KBM-7 (cell line): ENCODE results near the gene ACOT7.
"Not testable (repeated sequence)": the region's sequence is repeated elsewhere in the genome, so short reads cannot be mapped to it uniquely, and the experiment has no call there.

Experiments used
- DNase-seq: peaks from one replicate; pipeline ENCODE4 v3.0.0-alpha.2; 2015
- in situ Hi-C: fragments of 300-500 bp; cut with MboI; formaldehyde crosslinking; loops from 2 replicates; pipeline ENCODE4 v1.14.3; 2020; ENCODE audit warnings: low sequenced_read_pairs, low pct_unique_long_range_greater_than_20kb, mixed read lengths

The ACOT7 gene, protein sequence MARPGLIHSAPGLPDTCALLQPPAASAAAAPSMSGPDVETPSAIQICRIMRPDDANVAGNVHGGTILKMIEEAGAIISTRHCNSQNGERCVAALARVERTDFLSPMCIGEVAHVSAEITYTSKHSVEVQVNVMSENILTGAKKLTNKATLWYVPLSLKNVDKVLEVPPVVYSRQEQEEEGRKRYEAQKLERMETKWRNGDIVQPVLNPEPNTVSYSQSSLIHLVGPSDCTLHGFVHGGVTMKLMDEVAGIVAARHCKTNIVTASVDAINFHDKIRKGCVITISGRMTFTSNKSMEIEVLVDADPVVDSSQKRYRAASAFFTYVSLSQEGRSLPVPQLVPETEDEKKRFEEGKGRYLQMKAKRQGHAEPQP

DNA sequence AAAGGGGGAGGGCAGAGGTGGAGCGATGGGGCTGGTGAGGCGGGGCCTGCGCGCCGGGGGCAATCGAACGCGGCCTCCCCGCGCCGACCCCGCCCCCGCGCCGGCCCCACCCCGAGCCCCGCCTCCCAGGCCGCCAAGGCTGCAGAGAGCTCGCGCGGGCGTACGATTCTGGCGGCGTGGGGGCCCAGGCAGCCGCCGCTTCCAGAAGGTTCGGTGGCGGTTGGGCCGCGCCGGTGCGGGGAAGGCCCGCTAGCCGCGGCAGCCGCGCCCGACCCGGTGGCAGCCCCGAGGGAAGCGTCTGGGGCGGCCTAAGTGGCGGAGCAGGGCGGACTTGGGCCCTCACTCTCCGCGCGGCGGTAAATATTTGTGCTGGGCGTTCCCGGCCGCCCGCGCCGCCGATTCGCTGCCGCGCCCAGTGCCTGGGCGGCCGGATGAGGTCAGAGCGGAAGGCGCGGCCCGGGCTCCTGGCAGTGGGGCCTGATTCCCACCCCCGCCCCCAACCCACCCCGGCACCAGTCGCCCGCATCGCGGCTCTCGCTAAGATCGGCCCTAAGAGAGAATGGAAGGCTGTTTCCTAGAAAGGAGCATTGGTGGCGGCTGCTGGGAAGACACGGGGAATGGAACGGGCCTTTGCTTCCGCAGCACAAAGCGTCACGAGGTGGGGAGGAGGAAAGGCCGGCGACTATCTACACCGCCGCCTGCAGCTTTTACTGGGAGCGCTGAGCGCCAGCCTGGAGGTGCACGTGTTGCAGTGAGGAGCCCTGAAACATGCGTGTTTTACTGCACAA lies at the start of gene ACOT7:
ACOT7 (minus strand) TSS at position 368 of the 788 bp plus-strand sequence. CDS start 368 bp downstream, outside the sequence.
- in situ Hi-C loops = no loop called here

GRCh38 chr1:6441586-6441985 lies 48.0 kb upstream of the ACOT7 start:
- no peak for DNase-seq
- in situ Hi-C loops = no loop called here

More for the DNA sequence above, at the start of gene ACOT7:
- peak; percentile 92 for DNase-seq

- DNase-seq = peak; percentile 49
- in situ Hi-C loops = no loop called here
Observed at GRCh38 chr1:6440198-6441126, 46.9 kb upstream of the ACOT7 start.

DNA sequence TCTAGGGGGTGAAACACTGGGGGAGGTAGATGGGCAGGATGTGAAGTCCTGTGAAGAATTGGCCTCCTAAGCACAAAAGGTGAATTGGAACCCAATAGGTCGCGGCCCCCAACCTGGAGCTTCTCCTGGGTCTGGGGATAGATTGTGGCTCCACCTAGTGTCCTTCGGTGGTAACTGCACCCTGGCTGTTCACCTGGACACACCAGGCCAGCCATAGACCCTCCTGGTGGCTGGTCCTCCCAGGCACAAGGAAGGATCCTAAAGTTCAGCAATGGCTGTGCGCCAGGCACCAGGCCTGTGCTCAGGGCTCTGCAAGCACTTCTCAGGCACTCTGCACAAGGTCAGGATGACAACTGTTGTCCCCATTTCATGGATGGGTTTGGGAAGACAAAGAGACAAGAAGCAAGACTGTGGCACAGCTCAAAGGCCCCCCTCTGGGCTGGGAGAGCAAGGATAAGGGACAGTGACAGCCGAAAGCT lies 44.5 kb upstream of the ACOT7 start:
- in situ Hi-C loops = no loop called here
- peak; percentile 81 for DNase-seq

DNA sequence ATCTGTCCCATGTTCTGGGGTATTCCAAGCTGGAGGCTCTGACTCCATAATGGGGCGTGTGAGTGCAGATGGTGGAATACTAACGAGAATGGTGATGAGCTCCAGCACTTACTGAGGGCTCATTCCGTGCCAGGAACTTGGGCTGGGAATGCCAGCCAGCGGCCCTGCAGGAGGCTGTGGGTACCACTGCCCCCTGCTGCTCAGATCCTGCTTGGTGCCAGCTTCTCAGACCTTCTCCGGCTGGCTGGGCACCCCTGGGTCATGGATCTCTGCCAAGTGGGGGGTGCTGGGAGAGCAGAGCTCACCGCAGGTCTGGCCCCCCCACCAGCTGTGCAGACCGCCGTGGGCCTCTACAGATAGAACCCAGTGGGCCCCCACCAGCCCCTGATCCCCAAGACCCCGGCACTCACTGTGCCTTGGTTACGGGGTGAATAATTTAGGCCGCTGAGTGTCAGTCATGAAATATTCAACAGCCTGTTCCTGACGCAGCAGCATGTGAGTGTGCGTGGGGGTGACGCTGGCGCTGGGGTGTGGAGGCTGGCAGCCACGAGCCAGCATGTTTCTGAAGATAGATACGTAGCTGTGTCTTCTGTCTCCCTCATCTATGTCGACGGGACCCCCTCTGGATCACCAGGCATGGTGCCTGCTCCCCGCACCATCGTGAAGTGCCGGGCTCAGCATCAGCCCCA lies 43.6 kb upstream of the ACOT7 start:
- DNase-seq, in situ Hi-C loops: not testable (repeated sequence)

DNA sequence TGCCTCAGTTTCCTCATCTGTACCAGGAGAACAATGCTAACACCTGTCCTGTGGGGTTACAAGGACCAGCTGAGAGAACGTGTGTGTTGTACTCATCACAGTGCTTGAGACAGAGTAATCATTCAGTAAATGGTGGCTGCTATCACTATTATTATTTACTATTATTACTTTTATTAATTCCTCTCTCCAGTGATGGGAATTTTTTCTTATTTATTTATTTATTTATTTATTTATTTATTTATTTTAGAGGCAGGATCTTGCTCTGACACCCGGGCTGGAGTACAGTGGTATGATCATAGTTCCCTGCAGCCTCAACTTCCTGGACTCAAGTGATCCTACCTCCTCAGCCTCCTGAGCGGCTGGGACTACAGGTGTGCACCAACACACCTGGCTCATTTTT lies 42.7 kb upstream of the ACOT7 start:
- in situ Hi-C loops, DNase-seq: not testable (repeated sequence)

- in situ Hi-C loops = no loop called here
Observed at GRCh38 chr1:6435547-6435946, 42.0 kb upstream of the ACOT7 start.

GRCh38 chr1:6435129-6435528 lies 41.6 kb upstream of the ACOT7 start:
- DNase-seq = no peak
- in situ Hi-C loops = no loop called here

More at GRCh38 chr1:6435547-6435946, 42.0 kb upstream of the ACOT7 start:
- DNase-seq = no peak

DNA sequence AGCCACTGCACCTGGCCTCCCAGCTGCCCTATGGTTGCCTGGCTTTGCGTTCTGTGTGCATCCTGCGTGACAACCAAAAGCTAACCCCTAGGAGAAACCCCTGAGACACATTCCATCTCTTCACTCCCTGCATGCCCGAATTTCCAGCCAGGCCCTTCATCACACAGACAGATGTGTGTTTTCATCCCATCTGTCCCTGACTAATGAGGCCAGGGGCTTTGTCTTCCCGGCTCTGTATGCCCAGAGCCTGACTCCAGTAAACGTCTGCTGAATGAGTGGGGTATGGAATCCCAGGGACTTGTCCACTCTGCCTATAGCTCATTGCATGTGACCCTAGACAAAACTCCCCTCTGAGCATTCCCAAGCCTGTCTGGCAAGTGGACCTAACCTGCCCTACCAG lies 40.6 kb upstream of the ACOT7 start:
- in situ Hi-C loops = no loop called here

GRCh38 chr1:6431645-6432579 lies 38.3 kb upstream of the ACOT7 start:
- DNase-seq, in situ Hi-C loops: not testable (repeated sequence)

More for the DNA sequence above, 40.6 kb upstream of the ACOT7 start:
- no peak for DNase-seq

DNA sequence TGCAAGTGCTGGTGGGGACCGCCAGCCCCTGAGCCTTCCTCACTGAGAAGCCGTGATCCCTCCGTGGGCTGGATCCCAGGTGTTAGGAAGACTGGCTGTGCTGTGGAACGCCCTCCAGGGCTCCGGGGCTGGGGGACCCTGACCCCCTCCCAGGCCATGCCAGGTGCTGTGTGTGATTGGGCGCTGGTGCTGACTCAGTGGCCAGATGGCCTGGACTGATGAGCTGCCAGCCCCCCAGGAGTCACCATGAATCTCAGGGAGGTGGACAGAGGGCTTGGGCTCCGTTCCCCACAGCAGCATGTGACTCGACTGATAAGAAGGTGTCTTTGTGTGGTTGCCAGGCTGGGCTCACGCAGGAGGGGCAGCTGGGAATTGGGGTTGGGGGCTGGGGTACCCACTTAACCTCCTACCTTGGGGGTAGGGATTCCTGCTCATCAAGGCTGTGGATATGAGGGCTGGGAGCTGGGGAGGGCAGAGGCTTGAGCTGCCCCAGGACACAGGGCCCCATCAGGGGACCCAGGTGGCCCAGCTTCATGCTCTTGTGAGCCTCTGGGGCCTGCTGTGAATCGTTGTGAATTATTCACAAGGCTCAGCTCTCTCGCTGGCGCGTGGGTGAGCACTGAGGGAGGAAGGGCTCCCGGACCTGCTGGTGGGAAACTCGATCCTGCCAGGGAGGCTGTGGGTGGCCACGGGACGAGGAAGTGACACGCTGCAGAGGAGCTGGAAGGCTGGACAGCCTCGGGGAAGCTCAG lies 36.3 kb upstream of the ACOT7 start:
- DNase-seq, in situ Hi-C loops: not testable (repeated sequence)

DNA sequence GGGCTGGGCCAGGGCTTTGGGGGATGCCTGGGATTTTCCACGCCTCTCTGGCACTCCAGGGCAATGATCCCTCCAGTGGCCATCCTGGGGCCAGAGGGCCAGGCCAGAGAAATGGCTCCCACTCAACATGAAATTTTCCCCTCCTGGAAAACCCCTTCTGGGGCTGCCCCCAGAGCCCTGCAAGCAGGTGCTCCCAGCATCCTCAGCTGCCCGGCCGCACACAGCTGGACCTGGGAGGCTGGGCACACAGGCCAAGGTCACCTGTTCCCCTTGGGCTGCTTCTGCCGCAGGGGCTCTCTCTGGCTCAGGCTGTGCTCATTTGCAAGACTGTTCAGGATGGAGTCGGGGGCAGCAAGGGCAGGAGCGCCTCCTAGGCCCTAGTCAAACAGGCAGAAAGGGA lies 34.9 kb upstream of the ACOT7 start:
- DNase-seq = not testable (repeated sequence)

DNA sequence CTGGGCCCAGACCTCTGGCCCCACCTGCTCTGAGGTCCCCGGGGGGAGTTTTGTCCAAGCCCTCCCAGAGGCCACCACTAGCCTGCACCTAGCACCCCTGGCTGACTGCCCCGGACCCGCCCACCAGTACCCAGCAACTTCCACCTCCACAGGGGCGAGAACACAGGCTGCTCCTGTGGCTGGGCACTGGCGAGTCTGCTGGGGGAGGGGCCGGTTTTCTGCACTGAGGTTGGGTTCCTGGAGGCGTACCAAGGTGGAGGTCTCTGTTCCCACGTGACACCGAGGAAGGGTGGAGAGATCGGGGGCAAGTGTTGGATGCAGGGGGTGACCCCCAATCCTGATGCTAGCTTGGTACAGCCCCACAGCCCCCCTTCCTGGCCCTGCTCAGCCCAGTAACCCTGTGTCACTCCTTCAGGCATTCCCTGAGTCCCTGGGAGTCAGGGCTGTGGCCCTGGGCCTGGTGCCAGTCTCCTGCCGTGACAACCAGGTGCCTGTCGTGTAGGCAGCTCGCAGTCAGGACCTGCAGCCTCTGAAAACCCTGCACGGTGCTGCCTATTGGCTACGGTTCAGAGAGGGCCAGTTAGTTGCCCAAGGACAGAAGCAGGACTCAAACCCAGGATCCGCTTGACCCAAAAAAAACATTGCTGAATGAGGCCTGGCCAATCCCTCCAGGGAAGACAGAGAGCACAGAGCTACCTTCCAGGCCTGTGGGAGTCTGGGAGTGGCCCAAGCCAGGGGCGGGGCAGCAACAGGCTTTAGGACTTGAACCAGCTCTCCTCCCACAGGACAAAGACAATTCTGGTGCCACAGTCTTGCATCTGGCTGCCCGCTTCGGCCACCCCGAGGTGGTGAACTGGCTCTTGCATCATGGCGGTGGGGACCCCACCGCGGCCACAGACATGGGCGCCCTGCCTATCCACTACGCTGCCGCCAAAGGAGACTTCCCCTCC lies 34.1 kb upstream of the ACOT7 start:
- no peak for DNase-seq
- in situ Hi-C loops = no loop called here

More for the DNA sequence above, 34.9 kb upstream of the ACOT7 start:
- in situ Hi-C loops = not testable (repeated sequence)

DNA sequence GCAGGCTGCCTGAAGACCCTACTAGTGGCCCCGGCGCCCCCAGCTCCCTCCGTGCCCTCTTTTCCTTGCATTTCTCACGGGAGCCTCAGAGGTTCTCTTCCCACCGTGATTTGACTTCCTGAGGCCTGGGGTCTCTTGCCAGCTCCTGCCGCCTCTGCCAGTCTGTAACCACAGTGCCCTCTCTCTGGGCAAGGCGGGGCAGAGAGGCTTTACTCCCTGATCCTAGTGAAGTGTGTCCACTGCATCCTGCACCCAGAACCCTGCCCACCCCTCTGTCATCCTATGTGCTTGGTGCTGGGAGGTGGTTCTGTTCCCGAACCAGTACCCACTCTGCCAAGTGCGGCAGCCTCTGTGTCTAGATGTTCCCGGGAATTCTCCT lies 33.4 kb upstream of the ACOT7 start:
- in situ Hi-C loops = no loop called here
- DNase-seq = no peak

GRCh38 chr1:6426277-6426971 lies 32.9 kb upstream of the ACOT7 start:
- DNase-seq = no peak
- in situ Hi-C loops = no loop called here
